ENCODE measurements around the gene GNG4. TPM values are rescaled to one million over a fixed set of nuclear protein-coding genes. Genes with fewer than 3 reads are reported as not detected.
A peak's percentile ranks its signal among the peaks of the same experiment; 100 is the strongest.
"Not testable (repeated sequence)": the region's sequence is repeated elsewhere in the genome, so short reads cannot be mapped to it uniquely, and the experiment has no call there.

GNG4 gene
- total and polyA plus RNA-seq, 7 donors: 0.04 to 0.41 (median 0.05) TPM; not detected in 4

- DNase-seq (no peak), ATAC-seq (peak in 1 of 4 donors; percentile 42)
- intact Hi-C loops (cut with DNase I): no loop called here
- Histone ChIP-seq H3K36me3 (ENCODE audit: insufficient read depth in 1 of 2, low read depth in 1 of 2) (no peaks in the 10 kb centered on the region), H3K27ac (no peak overlapping the region), H3K9me3 (no peaks in the 10 kb centered on the region), H3K4me3 (peak overlapping the region; percentile 60), H3K4me1 (peaks cover 7% of the 10 kb centered on the region), H3K27me3 (ENCODE audit: insufficient read depth in 3 of 3, low read length in 2 of 3) (peaks cover 4 to 95% (median 24%) of the 10 kb centered on the region in 3 donors)
- WGBS, 3 donors: 2 to 3% (median 3%) methylated on average over 56 to 71 of the region's 71 CpGs
- TF ChIP-seq CTCF (IDR thresholded peaks at IDR 0.05): no peak
Measured at GRCh38 chr1:235650341-235651169, 971 bp upstream of the GNG4 start.

GRCh38 chr1:235648954-235649367 lies 623 bp downstream of the GNG4 start:
- no peak for TF ChIP-seq CTCF (IDR thresholded peaks at IDR 0.05)
- H3K27ac ChIP-seq: no peak overlapping the region
- H3K4me3 ChIP-seq: peak overlapping the region; percentile 60
- intact Hi-C loops (cut with DNase I): no loop called here
- H3K27me3 ChIP-seq (ENCODE audit: insufficient read depth in 3 of 3, low read length in 2 of 3): peaks cover 0 to 92% (median 24%) of the 10 kb centered on the region in 3 donors
- peak in 3 of 4 donors; percentile 59 to 75 (median 71) for ATAC-seq
- H3K36me3 ChIP-seq (ENCODE audit: insufficient read depth in 1 of 2, low read depth in 1 of 2): no peaks in the 10 kb centered on the region
- H3K9me3 ChIP-seq: no peaks in the 10 kb centered on the region
- H3K4me1 ChIP-seq: peaks cover 7% of the 10 kb centered on the region
- peak in 1 of 2 donors; percentile 48 for DNase-seq
- 0 to 1% (median 0%) methylated on average over 29 to 30 of the region's 30 CpGs for WGBS, 3 donors

GRCh38 chr1:235648407-235648907 lies 1.1 kb downstream of the GNG4 start:
- Histone ChIP-seq H3K27me3 (ENCODE audit: insufficient read depth in 3 of 3, low read length in 2 of 3) (peaks cover 0 to 92% (median 24%) of the 10 kb centered on the region in 3 donors), H3K36me3 (ENCODE audit: insufficient read depth in 1 of 2, low read depth in 1 of 2) (no peaks in the 10 kb centered on the region), H3K9me3 (no peaks in the 10 kb centered on the region), H3K4me1 (peaks cover 7% of the 10 kb centered on the region), H3K4me3 (peak overlapping the region; percentile 60), H3K27ac (no peak overlapping the region)
- TF ChIP-seq CTCF (IDR thresholded peaks at IDR 0.05): no peak
- ATAC-seq (peak in 2 of 4 donors; percentile 17 to 33), DNase-seq (peak in 1 of 2 donors; percentile 27)
- intact Hi-C loops (cut with DNase I): no loop called here
- 5 to 8% (median 6%) methylated on average over 30 to 31 of the region's 31 CpGs for WGBS, 3 donors

- H3K4me1 ChIP-seq; ATAC-seq; H3K27ac ChIP-seq; H3K36me3 ChIP-seq (ENCODE audit: insufficient read depth in 1 of 2, low read depth in 1 of 2); H3K4me3 ChIP-seq; DNase-seq; H3K9me3 ChIP-seq; intact Hi-C loops (cut with DNase I): not testable (repeated sequence)
- H3K27me3 ChIP-seq (ENCODE audit: insufficient read depth in 3 of 3, low read length in 2 of 3): peaks cover 0 to 91% (median 24%) of the 10 kb centered on the region in 3 donors
- WGBS, 3 donors: 86 to 91% (median 91%) methylated on average over 12 of the region's 12 CpGs
Measured at GRCh38 chr1:235647537-235647936, 2.0 kb downstream of the GNG4 start.

- Histone ChIP-seq H3K4me3 (no peak overlapping the region), H3K27me3 (ENCODE audit: insufficient read depth in 3 of 3, low read length in 2 of 3) (peaks cover 0 to 83% (median 22%) of the 10 kb centered on the region in 3 donors), H3K4me1 (peaks cover 7% of the 10 kb centered on the region), H3K27ac (no peak overlapping the region), H3K9me3 (no peaks in the 10 kb centered on the region), H3K36me3 (ENCODE audit: insufficient read depth in 1 of 2, low read depth in 1 of 2) (no peaks in the 10 kb centered on the region)
- TF ChIP-seq CTCF (IDR thresholded peaks at IDR 0.05): no peak
- intact Hi-C loops (cut with DNase I): no loop called here
- WGBS, 3 donors: 77 to 84% (median 79%) methylated on average over 9 of the region's 9 CpGs
- ATAC-seq (no peak), DNase-seq (no peak)
Measured at GRCh38 chr1:235646463-235646862, 3.1 kb downstream of the GNG4 start.

Data from psoas muscle (tissue), 8 donors.